Amniotic stem cell (primary cell): ENCODE data around the gene ATG4B.

Experiments used
- DNase-seq: peaks from one replicate; lab custom pipeline; 2025; lab: John Stamatoyannopoulos, UW

ATG4B gene

DNA sequence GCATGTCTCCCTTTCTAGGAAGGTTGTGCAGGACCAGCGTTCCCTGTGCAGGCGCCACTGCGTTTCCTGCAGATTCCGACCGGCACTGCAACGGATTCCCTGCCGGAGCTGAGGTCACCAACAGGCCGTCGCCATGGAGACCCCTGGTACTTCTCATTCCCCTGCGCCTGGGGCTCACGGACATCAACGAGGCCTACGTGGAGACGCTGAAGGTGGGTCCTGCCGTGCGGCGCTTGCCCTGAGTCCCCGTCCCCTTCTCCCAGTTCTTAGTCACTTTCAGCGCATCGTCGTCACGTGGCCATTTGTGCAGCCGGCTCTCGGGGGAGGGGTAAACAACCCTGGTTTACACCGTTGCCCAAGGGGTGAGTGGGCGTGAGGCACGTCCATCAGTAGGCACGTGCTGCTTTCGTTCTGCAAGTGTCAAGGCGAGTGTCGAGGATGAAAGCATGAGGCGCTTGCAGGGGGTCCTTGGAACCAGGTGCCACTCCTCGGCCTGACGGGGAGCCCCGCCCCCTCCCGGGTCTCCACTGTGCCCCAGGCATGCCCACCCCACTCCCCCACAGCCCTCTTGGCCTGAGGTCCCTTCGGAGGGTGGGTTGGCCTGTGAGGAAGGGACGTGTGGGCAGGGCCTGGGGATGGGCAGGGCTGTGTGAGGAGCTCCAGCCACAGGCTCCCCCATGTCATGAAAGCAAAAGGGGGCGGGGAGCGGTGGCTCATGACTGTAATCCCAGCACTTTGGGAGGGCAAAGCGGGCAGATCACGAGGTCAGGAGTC lies 29.3 kb downstream of the ATG4B start:
- DNase-seq, result no peak

DNA sequence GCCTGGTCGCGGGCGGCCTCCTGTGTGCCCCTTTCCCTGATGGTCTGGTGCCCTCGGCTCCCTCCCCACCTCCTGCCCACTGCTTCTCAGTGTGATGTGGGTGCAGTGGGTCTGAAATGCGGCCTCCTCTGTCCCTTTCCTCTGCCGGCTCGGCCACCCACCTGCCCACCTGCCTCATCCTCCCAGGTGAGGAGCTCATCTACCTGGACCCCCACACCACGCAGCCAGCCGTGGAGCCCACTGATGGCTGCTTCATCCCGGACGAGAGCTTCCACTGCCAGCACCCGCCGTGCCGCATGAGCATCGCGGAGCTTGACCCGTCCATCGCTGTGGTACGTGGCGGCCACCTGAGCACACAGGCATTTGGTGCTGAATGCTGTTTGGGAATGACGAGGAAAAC lies 30.9 kb downstream of the ATG4B start:
- no peak for DNase-seq

DNA sequence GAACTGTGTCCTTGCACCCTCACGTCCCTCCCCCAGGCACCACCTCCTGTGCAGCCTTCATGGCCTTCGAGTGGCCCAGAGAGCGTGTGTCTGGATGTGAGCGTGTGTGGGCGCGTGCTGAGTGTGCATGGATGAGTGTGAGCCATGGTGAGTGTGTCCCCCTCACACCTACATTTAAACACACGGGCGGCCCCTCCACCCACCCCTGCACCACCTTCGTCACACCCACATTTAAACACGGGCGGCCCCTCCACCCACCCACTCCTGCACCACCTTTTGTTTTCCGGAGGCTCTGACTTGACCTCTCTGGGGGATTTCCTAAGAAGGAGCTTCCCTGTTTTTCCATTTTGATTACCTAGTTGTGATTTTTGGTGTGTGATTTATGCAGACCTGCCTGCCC lies 31.3 kb downstream of the ATG4B start:
- no peak for DNase-seq

DNA sequence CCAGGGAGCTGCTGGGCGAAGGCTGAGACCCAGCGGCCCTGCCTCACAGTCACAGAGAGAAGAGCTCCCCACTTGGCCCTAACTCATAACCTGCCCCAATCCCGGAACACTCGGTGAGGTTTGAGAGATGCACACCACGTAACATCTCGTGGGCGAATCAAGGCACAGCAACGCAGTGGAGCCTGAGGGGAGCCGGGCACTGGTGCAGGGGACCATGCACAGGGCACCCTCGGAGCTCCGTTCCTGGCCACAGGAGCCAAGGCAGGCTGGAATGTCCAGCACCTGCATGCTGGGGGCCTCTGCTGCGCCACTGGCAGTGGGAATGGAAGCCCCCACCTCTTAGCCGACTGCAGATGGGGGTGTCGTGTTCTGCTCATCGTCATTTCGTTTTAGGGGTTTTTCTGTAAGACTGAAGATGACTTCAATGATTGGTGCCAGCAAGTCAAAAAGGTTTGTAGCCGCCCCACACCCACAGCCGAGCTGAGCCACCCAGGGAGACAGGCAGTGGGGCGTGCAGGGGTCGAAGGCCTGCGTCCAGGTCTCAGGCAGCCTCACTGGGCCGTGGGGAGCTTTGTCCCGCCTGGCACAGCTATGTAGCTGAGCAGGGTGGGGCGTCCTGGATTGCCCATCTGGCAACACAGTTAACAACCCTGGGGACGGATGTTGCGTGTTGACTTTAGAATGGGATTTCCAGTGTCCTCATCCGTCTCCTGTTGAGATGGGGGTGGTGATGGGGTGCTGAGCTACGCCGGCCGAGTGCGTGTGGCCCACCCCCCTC lies 33.0 kb downstream of the ATG4B start:
- no peak for DNase-seq

DNA sequence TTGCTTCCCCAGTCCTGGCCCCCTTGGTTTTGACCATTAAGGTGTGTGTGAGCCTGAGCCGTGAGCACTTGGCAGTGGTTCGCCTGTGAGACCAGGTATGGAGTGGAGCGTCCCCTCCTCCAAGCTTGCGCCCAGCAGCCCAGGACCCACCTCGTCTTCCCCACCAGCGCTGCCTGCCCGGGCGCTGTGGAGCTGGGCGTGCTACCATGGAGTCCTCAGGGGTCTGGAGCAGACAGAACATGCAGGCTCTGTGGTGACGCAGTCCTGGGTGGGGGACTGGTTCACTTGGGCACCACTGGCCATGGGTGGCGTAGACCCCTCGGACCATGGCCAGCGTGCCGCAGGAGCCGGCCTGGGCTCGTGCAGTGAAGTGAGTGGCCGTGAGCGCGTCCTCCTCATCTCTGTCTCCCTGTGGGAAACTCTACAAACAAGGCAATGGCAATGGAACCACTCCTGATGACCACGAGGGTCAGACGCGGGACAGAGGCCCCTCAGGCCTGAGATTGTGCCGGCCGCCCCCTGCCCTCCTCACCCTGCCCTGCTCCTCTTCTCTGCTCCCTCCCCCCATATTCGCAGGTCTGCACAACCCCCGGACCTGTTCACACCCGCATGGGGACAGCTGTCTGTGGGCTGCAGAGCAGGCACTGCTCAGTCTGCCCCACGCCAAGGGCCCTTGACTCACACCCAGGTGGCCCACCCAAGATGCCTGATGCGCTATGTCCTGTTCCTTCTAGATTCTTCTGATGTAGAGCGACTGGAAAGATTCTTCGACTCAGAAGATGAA lies 34.2 kb downstream of the ATG4B start:
- no peak for DNase-seq

DNA sequence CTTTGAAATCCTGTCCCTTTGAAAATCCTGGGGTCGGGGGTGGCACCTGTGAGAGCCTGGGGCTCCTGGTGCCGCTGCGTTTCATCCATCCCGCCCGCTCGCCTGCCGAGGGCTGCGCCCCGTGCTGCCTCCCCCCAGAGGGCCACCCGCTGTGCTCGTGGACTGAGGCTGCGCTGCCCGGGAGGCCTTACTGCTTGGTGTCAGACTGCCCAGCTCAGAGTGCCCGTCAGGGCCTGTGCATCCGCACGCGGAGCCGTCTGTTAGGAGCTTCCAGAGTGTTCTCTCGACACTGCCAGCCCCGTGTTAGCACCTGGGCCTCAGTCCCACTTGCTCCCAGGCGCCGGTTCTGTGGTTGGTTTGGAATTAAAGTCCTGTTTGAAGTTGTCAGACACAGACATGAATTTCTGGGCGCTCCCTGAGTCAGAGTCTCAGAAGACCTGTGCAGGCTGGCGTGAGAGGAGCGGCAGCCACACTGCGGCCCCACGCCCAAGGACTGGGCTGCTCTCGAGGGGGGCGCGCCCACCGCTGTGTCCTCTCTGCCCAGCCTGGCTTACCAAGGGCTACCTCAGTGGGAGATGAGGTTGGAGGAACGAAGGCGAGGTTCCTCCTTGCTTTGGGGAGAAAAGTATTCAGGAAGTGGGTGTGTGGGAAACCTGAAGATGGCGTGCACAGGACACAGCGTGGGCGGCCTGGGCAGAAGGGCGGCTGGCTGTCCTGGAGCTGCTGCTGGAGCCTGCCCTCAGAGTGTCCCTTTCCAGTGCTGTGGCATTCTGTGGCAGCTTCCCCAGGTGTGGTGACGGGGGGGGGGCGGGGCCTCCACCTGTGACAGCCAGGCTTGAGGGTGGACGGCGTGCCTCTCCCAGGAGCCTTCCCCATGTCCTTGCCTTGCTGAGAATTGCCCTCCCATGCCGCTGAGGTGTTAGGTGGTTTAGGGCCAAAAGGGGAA lies 35.0 kb downstream of the ATG4B start:
- DNase-seq, result no peak

DNA sequence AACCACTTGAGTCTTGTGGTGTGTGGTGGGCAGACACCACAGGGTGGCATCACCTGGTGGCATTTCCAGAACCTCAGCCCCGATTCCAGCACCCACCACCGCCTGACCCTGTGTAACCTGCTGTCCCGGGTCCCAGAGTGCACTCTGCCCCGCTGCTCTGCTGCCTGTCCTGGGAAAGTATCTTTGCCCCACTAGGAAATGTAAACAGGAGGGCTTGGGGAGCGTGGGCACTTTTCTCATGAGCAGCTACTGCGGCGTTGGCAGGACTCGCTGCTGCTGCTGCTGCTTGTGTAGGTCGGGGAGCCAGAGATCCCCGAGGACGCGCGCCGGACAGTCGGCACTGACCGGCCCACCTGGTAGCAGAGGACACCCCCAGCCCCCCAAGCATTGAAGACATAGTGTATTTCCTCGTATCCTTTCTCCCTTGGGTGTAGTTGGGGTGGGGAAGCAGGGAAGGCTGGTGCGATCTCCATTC lies 35.7 kb downstream of the ATG4B start:
- no peak for DNase-seq

DNA sequence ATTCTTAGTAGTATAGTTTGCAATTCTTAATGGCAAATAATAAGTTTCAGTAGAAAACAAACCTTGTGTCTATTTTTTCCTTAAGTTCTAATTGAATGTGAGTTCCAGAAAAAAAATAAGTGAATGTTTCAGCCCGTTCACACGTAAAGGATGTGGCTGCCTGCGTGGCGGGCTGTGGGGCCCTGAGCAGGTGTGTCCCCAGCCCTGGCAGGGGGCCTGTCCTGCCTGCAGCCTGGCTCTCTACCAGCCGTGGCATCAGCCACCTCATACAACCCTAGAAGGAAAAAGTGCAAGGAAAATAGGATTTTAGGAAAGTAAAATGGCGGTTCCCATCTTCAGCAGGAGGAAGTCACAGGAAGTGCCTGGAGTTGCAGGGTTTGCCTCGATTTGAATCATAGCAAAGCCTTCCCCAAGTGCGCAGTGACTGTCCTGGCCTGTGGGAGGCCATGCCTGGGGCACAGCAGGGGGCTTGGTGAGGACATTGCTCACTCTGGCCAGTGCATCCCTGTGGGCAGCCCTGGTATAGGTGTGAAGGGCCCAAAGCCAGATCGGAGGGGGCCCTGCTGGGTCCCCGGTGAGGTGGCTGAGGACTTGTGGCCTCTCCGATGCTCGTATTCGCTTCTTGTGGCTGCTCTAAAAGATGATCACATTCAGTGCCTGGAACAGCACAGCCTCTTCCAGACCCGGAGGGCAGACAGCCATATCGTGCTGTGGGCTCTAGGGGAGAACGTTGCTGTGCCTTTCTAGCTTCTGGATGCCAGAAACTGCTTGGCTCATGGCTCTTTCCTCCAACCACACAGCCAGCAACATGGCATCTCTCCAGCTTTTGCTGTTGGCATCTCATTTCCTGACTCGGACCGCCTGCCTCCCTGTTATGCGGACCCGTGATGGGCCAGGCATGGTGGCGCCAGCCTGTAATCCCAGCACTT lies 36.6 kb downstream of the ATG4B start:
- DNase-seq, result no peak

DNA sequence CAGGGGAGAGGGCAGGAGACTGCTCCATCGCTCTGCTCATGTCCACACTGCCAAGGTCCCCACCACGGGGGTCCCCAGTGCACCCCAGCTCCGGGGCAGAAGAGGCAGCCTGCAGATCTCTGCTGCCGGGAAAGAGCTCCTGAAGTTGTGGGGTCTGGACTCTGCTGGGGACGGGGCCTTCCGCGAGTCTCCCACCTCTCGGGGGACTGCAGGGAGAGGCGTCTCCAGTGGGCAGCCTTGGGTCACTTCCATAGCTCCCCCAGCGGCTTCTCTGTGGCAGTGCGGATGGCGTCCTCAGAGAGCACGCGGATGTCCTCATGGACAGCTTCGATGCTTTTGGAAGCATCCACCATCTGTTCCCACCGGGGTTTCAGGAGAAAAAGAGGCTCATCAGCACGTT lies 38.4 kb downstream of the ATG4B start:
- DNase-seq, result no peak

DNA sequence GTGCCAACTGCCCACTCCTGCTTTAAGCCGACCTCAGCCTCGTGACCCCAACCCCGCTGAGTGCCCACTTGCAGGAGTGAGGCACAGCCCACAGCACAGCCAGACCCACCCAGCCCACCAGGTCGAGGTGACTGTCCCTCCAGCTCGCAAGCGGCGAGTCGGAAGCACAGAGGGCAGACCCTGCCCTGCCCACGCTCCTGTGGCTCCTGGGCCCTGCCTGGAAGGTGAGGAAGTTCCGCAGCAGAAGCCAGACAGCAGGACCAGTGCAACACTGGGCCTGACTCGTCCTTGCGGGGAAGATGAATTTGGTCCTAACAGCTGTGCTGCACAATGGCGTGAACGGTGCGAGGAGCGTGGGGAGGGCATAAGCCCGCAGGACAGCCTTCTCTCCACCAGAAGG lies 39.2 kb downstream of the ATG4B start:
- DNase-seq, result no peak

DNA sequence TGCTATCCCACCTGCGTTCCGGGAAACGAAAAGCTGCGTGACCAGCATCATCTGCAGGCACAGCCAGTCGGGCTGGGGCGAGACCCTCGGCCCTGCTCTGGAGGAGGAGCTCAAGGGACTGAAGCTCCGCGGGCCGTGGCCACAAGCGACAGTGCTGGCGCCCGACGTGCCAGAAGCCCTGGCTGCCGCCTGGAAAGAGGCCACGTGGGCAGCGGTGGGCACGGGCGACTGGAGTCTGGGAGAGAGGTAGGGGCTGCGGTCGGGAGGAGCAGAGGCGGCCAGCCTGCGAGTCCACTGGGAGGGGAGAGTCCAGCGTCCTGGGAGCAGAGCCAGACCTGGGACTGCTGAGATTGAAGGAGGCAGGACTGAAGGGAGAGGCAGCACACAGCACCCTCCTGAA lies 39.9 kb downstream of the ATG4B start:
- DNase-seq, result no peak

DNA sequence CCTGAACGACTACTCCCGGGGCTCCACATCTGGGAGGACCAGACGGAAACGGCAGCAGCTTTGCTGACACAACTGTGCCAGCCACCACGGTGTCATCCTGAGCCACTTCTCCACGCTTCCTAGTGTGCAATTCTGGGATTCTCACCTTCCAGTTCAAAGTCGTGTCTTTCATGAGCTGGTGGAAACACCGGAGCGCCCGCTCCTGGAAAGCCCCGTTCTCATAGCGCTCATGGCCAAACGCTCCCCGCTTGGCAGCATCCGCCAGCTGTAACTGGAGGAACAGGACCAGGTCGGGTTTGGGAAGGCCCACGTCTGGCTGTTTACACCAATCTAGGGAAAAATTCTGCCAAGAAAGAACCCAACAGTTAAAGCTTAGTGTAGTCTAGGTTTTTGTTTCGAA lies 40.8 kb downstream of the ATG4B start:
- DNase-seq, result no peak

DNA sequence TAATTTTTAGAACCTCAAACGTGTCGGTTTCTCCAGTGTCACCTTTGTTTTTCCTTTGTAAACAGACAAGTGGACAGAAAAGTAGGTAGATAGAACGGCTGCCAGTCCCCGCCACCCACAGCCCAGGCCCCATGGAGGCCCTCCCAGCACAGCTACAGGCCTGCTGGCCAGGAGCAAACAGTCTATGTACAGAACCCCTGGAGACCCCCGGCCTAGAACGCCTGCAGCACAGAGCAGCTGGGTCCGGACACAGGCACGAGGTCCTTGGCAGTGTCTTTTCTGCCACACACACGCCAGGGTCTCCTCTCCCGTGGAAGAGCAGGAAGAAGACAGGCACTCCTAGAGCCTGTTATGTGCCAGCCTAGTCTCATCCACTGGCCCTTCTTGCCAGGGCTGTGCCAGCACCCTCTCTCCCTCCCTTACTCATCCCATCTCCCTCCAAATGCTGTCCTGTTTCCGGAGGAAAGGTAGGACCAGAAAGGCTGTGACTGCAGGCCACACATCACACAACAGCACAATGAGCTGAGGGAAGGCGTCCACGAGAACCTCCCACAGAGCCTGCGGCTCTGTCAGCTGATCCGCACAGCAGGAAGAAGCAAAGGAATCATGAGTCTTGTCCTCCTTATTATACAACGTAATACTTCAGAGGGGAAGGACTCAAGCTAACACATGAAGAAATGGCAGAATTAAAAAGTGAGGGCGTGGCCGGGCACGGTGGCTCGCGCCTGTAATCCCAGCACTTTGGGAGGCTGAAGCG lies 41.5 kb downstream of the ATG4B start:
- DNase-seq, result no peak

DNA sequence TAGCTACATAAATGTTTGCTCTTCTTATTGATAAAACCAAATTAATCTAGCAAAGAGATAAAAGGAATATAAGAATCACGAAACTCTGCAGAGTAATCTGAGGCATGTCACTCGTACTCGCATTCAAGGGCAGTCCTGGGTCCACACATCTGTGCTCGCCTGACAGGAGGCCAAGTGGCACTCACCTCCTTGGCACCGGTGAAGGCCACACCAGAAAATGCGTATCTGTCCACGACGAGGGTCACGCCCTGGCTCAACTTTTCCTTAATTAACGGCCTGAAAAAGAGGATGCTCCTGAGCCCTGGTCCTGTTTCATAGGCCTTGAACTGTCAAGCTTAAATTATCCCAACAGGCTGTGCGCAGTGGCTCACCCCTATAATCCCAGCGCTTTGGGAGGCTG lies 42.6 kb downstream of the ATG4B start:
- no peak for DNase-seq

DNA sequence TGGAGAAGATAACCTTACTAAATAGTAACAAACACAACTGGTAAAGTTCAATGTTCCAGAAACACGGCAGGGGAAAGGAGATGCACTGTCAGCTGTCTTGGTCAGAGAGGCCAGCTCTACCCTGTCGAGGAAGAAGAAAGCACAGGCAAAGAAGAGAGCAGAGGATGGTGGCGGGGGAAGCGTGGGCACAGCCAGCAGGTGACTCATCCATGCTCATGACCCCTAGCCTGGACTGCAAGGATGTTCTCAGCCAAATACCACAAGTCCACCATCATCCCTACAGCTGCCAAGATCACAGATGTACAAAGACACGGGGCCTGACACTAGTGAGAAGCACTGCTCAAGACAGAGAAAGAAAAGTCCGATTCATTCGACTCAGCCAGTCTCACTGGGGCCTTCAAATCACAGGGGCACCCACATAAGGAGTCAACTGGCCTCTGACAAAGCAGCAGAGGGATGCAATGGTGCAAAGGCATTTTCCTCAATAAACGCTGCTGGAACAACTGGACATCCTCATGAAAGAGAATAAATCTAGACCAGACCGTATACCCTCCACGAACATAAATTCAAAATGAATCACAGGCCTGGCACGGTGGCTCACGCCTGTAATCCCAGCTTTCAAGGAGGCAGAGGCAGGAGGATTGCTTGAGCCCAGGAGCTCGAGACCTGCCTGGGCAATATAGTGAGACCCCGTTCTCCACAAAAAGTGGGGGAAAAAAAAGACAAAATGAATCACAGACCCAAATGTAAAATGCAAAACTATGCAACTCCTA lies 43.5 kb downstream of the ATG4B start:
- DNase-seq, result peak; percentile 79

DNA sequence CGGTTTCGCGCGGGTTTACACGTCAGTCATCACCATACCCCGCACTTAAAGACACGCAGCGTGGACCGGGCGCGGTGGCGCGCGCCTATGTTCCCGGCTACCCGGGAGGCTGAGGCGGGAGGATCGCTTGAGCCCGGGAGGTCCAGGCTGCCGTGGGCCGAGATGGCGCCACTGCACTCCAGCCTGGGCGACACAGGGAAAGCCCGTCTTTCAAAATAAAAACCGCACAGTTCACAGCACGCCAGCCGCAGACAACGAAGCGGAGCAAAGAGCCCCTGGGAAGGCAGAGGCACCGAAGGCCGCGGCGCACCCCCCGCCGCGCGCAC lies 48.8 kb downstream of the ATG4B start:
- DNase-seq, result no peak

DNA sequence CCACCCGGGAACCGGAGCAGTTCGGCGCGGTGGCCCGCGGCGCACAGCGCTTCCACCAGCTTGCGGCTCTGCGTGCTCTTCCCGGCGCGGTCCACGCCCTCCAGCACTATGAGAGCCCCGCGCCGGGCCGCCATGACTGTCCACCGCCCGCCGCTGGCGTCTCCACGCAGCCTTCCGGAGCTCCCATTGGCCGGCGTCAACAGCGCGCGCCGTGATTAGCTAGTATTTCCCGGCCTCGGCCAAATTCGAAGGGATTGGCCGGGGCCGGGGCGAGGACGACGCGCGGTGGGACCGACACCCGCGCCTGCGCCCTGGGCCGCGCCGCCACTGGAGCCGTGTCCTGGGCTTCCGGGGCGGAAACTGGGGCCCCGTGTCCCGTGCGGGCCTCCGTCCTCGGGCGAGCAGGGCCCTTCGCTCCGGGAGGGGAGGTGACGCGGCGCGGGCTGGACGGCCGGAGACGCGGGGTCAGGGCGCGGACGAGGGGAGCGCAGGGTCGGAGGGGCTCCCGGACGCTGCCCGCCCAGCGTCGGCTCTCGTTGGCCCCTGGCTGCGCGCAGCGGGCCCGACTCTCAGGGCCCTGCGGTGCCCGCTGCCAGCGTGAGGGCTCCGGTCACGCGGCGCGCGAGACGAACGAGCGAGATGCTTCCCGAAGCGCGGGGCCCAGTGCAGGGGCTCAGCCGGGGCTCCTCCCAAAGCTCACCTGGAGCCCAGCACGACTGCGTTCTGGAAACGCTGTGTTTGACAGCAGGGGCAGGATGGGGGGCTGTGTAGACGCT lies 49.3 kb downstream of the ATG4B start, which contains the start of gene DTYMK:
Gene DTYMK, minus strand, starts transcription at position 166 of the 776 bp plus-strand sequence. Its CDS starts 32 bp downstream, at position 134.
- peak; percentile 94 for DNase-seq

DNA sequence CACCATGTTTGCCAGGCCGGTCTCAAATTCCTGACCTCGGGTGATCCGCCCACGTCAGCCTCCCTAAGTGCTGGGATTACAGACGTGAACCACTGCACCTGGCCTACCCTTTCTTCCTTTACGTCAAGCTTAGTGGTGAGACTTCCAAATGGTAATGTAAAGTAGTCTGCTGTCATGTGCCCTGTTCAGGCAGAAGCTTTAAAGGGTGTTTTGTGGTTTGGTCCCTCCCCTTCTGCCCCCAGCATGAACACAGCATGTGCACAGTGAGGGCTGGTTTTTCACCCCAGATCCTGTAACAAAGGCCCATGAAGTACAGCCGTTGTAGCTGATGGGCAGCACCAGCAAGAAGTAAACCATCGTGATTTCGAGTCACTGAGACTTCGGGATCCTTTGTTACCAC lies 51.8 kb downstream of the ATG4B start:
- DNase-seq, result no peak
